Skeletal muscle satellite cell (primary cell): ENCODE results near the gene CYTL1.

Experiments
- H3K27me3 ChIP-seq: 2 replicates; pipeline ENCODE4 v1.7.0; 2013; ENCODE audit warnings: low read length; ENCODE audit not compliant: control insufficient read depth, insufficient read depth
- H3K36me3 ChIP-seq: 2 replicates; pipeline ENCODE4 v1.7.0; 2013; ENCODE audit warnings: mild to moderate bottlenecking, control low read depth, low read length; ENCODE audit not compliant: insufficient read depth
- H3K4me1 ChIP-seq: 2 replicates; pipeline ENCODE4 v1.7.0; 2013; ENCODE audit warnings: low read length; ENCODE audit not compliant: control insufficient read depth, insufficient read depth
- H3K4me2 ChIP-seq: 2 replicates; pipeline ENCODE4 v1.7.0; 2013; ENCODE audit warnings: mild to moderate bottlenecking, low read length
- H3K4me3 ChIP-seq: 2 replicates; pipeline ENCODE4 v1.7.0; 2013; ENCODE audit warnings: low read length
- H3K9ac ChIP-seq: 2 replicates; pipeline ENCODE4 v1.7.0; 2013; ENCODE audit warnings: mild to moderate bottlenecking, low read depth, low read length, moderate library complexity
- H3K9me3 ChIP-seq: replicated peaks from 2 replicates; pipeline ENCODE4 v1.7.0; 2013; ENCODE audit warnings: mild to moderate bottlenecking, control low read depth, low read length

CYTL1 gene

GRCh38 chr4:4984186-4984585 lies 35.1 kb downstream of the CYTL1 start:
- Histone ChIP-seq H3K27me3 (peaks cover 8% of the 10 kb centered on the region), H3K4me2 (no peak overlapping the region), H3K9me3 (no peaks in the 10 kb centered on the region), H3K4me1 (no peaks in the 10 kb centered on the region), H3K9ac (no peak overlapping the region), H3K36me3 (no peaks in the 10 kb centered on the region), H3K4me3 (no peak overlapping the region)

- Histone ChIP-seq H3K27me3 (peaks cover 8% of the 10 kb centered on the region), H3K9me3 (no peaks in the 10 kb centered on the region), H3K4me2 (no peak overlapping the region), H3K4me3 (no peak overlapping the region), H3K4me1 (no peaks in the 10 kb centered on the region), H3K9ac (no peak overlapping the region), H3K36me3 (no peaks in the 10 kb centered on the region)
Observed at GRCh38 chr4:4981827-4982226, 37.4 kb downstream of the CYTL1 start.

- Histone ChIP-seq H3K9me3 (no peaks in the 10 kb centered on the region), H3K27me3 (peaks cover 8% of the 10 kb centered on the region), H3K9ac (no peak overlapping the region), H3K4me1 (no peaks in the 10 kb centered on the region), H3K4me3 (no peak overlapping the region), H3K4me2 (no peak overlapping the region), H3K36me3 (no peaks in the 10 kb centered on the region)
Observed at GRCh38 chr4:4981427-4981826, 37.8 kb downstream of the CYTL1 start.

GRCh38 chr4:4980621-4981230 lies 38.5 kb downstream of the CYTL1 start:
- no peaks in the 10 kb centered on the region for H3K36me3 ChIP-seq
- H3K4me3 ChIP-seq, result no peak overlapping the region
- H3K4me1 ChIP-seq, result no peaks in the 10 kb centered on the region
- H3K27me3 ChIP-seq, result peaks cover 8% of the 10 kb centered on the region
- no peak overlapping the region for H3K4me2 ChIP-seq
- no peak overlapping the region for H3K9ac ChIP-seq
- H3K9me3 ChIP-seq, result no peaks in the 10 kb centered on the region

- H3K4me1 ChIP-seq, result no peaks in the 10 kb centered on the region
- H3K4me3 ChIP-seq, result no peak overlapping the region
- H3K36me3 ChIP-seq, result no peaks in the 10 kb centered on the region
- no peak overlapping the region for H3K9ac ChIP-seq
- H3K4me2 ChIP-seq, result no peak overlapping the region
- peaks cover 2% of the 10 kb centered on the region for H3K27me3 ChIP-seq
- peaks cover 3% of the 10 kb centered on the region for H3K9me3 ChIP-seq
Observed at GRCh38 chr4:4979971-4980370, 39.3 kb downstream of the CYTL1 start.

- Histone ChIP-seq H3K9ac (no peak overlapping the region), H3K4me2 (no peak overlapping the region), H3K27me3 (no peaks in the 10 kb centered on the region), H3K4me3 (no peak overlapping the region), H3K36me3 (no peaks in the 10 kb centered on the region), H3K9me3 (peaks cover 4% of the 10 kb centered on the region), H3K4me1 (peaks cover 3% of the 10 kb centered on the region)
Observed at GRCh38 chr4:4974727-4975126, 44.5 kb downstream of the CYTL1 start.

- no peak overlapping the region for H3K4me3 ChIP-seq
- H3K4me2 ChIP-seq, result no peak overlapping the region
- H3K27me3 ChIP-seq, result peaks cover 3% of the 10 kb centered on the region
- no peak overlapping the region for H3K9ac ChIP-seq
- H3K4me1 ChIP-seq, result peaks cover 11% of the 10 kb centered on the region
- H3K9me3 ChIP-seq, result peaks cover 4% of the 10 kb centered on the region
- H3K36me3 ChIP-seq, result no peaks in the 10 kb centered on the region
Observed at GRCh38 chr4:4971796-4972195, 47.5 kb downstream of the CYTL1 start.

GRCh38 chr4:4969298-4969697 lies 50.0 kb downstream of the CYTL1 start:
- peaks cover 11% of the 10 kb centered on the region for H3K4me1 ChIP-seq
- H3K27me3 ChIP-seq, result peaks cover 6% of the 10 kb centered on the region
- H3K4me3 ChIP-seq, result no peak overlapping the region
- no peaks in the 10 kb centered on the region for H3K36me3 ChIP-seq
- H3K9ac ChIP-seq, result no peak overlapping the region
- peak overlapping the region; percentile 7 for H3K4me2 ChIP-seq
- H3K9me3 ChIP-seq, result no peaks in the 10 kb centered on the region

- no peak overlapping the region for H3K4me2 ChIP-seq
- no peaks in the 10 kb centered on the region for H3K36me3 ChIP-seq
- H3K4me1 ChIP-seq, result peaks cover 11% of the 10 kb centered on the region
- no peak overlapping the region for H3K4me3 ChIP-seq
- H3K9ac ChIP-seq, result no peak overlapping the region
- peaks cover 6% of the 10 kb centered on the region for H3K27me3 ChIP-seq
- no peaks in the 10 kb centered on the region for H3K9me3 ChIP-seq
Observed at GRCh38 chr4:4968161-4968725, 51.0 kb downstream of the CYTL1 start.
